GM04503 (cell line): ENCODE results near the gene KMT2C.
"Not testable (repeated sequence)": the region's sequence is repeated elsewhere in the genome, so short reads cannot be mapped to it uniquely, and the experiment has no call there.

ENCODE experiments used
- DNase-seq: peaks from one replicate; pipeline ENCODE4 v3.0.0-alpha.2; 2012; ENCODE audit warnings: low read depth

KMT2C gene

GRCh38 chr7:152441168-152441567, 5.4 kb upstream of the KMT2C start:
- not testable (repeated sequence) for DNase-seq

- DNase-seq = not testable (repeated sequence)
Measured at GRCh38 chr7:152438017-152438416, 2.2 kb upstream of the KMT2C start.

- not testable (repeated sequence) for DNase-seq
Measured at GRCh38 chr7:152436931-152437575, 1.2 kb upstream of the KMT2C start.

- DNase-seq = peak; percentile 49
Measured at GRCh38 chr7:152436111-152436930, 518 bp upstream of the KMT2C start.

GRCh38 chr7:152434511-152435383, 1.1 kb downstream of the KMT2C start:
- not testable (repeated sequence) for DNase-seq

GRCh38 chr7:152433721-152434490, 1.9 kb downstream of the KMT2C start:
- DNase-seq = not testable (repeated sequence)

- not testable (repeated sequence) for DNase-seq
Measured at GRCh38 chr7:152432735-152433134, 3.1 kb downstream of the KMT2C start.

- no peak for DNase-seq
Measured at GRCh38 chr7:152430854-152431253, 4.9 kb downstream of the KMT2C start.

- DNase-seq = not testable (repeated sequence)
Measured at GRCh38 chr7:152430118-152430517, 5.7 kb downstream of the KMT2C start.

GRCh38 chr7:152424348-152425108, 11.3 kb downstream of the KMT2C start:
- DNase-seq = no peak

- DNase-seq = no peak
Measured at GRCh38 chr7:152423991-152424347, 11.8 kb downstream of the KMT2C start.

GRCh38 chr7:152423171-152423570, 12.6 kb downstream of the KMT2C start:
- DNase-seq = not testable (repeated sequence)

GRCh38 chr7:152420950-152421349, 14.9 kb downstream of the KMT2C start:
- not testable (repeated sequence) for DNase-seq

GRCh38 chr7:152419473-152420429, 16.1 kb downstream of the KMT2C start:
- DNase-seq = no peak

GRCh38 chr7:152414779-152415178, 21.0 kb downstream of the KMT2C start:
- no peak for DNase-seq

GRCh38 chr7:152411389-152411788, 24.4 kb downstream of the KMT2C start:
- DNase-seq = no peak

GRCh38 chr7:152406491-152406890, 29.3 kb downstream of the KMT2C start:
- DNase-seq = no peak

- not testable (repeated sequence) for DNase-seq
Measured at GRCh38 chr7:152406030-152406429, 29.8 kb downstream of the KMT2C start.

GRCh38 chr7:152403726-152404125, 32.1 kb downstream of the KMT2C start:
- no peak for DNase-seq
